ENCODE data around the gene XYLT2.

Gene XYLT2

DNA sequence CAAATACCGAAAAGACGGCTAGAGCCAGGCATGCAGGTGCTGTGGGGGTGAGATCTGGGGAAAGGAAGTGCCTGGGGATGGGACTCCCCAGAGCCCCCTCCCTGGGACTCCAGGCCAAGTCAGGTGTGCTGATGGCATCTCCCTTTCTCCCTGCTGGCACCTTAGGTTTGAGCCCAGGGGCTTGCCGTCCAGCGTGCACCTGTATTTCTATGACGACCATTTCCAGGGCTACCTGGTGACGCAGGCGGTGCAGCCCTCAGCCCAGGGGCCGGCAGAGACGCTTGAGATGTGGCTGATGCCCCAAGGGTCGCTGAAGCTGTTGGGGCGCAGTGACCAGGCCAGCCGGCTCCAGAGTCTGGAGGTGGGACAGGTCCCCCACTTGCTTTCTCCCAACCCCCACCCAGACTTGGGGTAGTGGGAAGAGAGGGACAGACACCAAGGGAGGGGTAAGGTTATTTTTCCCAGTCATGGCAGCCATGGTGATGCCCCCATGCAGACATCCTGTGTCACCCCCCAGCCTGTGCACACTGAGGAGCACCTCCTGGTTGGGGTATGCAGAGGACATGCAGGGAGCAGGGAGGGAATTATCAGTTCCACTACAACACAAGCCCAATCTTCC, 11.1 kb downstream of the XYLT2 start:
- Histone ChIP-seq H3K4me2 (ENCODE audit: low read depth, low read length, poor library complexity, severe bottlenecking) (no peak overlapping the region), H3K79me2 (ENCODE audit: insufficient read depth, low read length) (no peaks in the 10 kb centered on the region), H3K36me3 (ENCODE audit: insufficient read depth, low read length) (peaks cover 43% of the 10 kb centered on the region; the same call in 1 of the 2 replicates), H3K9ac (ENCODE audit: low read depth, low read length, poor library complexity, severe bottlenecking) (no peak overlapping the region), H3K9me3 (ENCODE audit: insufficient read depth, low read depth, low read length) (no peaks in the 10 kb centered on the region), H3K4me1 (ENCODE audit: insufficient read depth, low read length, poor library complexity, severe bottlenecking) (no peaks in the 10 kb centered on the region), H4K20me1 (ENCODE audit: insufficient read depth, low read length, poor library complexity, severe bottlenecking) (no peaks in the 10 kb centered on the region), H3F3A (ENCODE audit: low read depth) (no peaks in the 10 kb centered on the region), H2AFZ (ENCODE audit: low read length) (no peak overlapping the region), H3K27me3 (ENCODE audit: insufficient read depth, low read length, poor library complexity, severe bottlenecking) (no peaks in the 10 kb centered on the region), H3K9me2 (replicated peaks; ENCODE audit: low read depth, low read length) (no peaks in the 10 kb centered on the region), H3K4me3 (ENCODE audit: low read length, poor library complexity, severe bottlenecking) (no peak overlapping the region)
- TF ChIP-seq, protein P1, sequence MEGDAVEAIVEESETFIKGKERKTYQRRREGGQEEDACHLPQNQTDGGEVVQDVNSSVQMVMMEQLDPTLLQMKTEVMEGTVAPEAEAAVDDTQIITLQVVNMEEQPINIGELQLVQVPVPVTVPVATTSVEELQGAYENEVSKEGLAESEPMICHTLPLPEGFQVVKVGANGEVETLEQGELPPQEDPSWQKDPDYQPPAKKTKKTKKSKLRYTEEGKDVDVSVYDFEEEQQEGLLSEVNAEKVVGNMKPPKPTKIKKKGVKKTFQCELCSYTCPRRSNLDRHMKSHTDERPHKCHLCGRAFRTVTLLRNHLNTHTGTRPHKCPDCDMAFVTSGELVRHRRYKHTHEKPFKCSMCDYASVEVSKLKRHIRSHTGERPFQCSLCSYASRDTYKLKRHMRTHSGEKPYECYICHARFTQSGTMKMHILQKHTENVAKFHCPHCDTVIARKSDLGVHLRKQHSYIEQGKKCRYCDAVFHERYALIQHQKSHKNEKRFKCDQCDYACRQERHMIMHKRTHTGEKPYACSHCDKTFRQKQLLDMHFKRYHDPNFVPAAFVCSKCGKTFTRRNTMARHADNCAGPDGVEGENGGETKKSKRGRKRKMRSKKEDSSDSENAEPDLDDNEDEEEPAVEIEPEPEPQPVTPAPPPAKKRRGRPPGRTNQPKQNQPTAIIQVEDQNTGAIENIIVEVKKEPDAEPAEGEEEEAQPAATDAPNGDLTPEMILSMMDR (conservative IDR thresholded peaks at IDR 0.05; ENCODE audit: low read length) = no peak
- TF ChIP-seq EZH2phosphoT487 (IDR thresholded peaks at IDR 0.05; ENCODE audit: borderline replicate concordance) = no peak

DNA sequence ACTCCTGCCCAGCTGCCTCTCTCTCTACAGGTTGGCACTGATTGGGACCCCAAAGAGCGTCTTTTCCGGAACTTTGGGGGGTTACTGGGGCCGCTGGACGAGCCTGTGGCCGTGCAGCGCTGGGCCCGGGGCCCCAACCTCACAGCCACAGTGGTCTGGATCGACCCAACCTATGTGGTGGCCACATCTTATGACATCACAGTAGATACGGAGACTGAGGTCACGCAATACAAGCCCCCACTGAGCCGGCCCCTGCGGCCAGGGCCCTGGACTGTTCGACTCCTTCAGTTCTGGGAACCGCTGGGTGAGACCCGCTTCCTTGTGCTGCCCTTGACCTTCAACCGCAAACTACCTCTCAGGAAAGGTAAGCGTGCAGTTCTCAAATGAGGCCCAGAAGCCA, 12.3 kb downstream of the XYLT2 start:
- Histone ChIP-seq H3K9me2 (replicated peaks; ENCODE audit: low read depth, low read length) (no peaks in the 10 kb centered on the region), H3K9ac (ENCODE audit: low read depth, low read length, poor library complexity, severe bottlenecking) (no peak overlapping the region), H3K27me3 (ENCODE audit: insufficient read depth, low read length, poor library complexity, severe bottlenecking) (no peaks in the 10 kb centered on the region), H3K4me1 (ENCODE audit: insufficient read depth, low read length, poor library complexity, severe bottlenecking) (no peaks in the 10 kb centered on the region), H3K9me3 (ENCODE audit: insufficient read depth, low read depth, low read length) (no peaks in the 10 kb centered on the region), H4K20me1 (ENCODE audit: insufficient read depth, low read length, poor library complexity, severe bottlenecking) (no peaks in the 10 kb centered on the region), H3K4me3 (ENCODE audit: low read length, poor library complexity, severe bottlenecking) (no peak overlapping the region), H3F3A (ENCODE audit: low read depth) (no peaks in the 10 kb centered on the region), H2AFZ (ENCODE audit: low read length) (no peak overlapping the region), H3K79me2 (ENCODE audit: insufficient read depth, low read length) (no peaks in the 10 kb centered on the region), H3K4me2 (ENCODE audit: low read depth, low read length, poor library complexity, severe bottlenecking) (no peak overlapping the region), H3K36me3 (ENCODE audit: insufficient read depth, low read length) (peaks cover 43% of the 10 kb centered on the region; the same call in 1 of the 2 replicates)
- no peak for TF ChIP-seq EZH2phosphoT487 (IDR thresholded peaks at IDR 0.05; ENCODE audit: borderline replicate concordance)
- TF ChIP-seq, protein P1 (conservative IDR thresholded peaks at IDR 0.05; ENCODE audit: low read length) = no peak

DNA sequence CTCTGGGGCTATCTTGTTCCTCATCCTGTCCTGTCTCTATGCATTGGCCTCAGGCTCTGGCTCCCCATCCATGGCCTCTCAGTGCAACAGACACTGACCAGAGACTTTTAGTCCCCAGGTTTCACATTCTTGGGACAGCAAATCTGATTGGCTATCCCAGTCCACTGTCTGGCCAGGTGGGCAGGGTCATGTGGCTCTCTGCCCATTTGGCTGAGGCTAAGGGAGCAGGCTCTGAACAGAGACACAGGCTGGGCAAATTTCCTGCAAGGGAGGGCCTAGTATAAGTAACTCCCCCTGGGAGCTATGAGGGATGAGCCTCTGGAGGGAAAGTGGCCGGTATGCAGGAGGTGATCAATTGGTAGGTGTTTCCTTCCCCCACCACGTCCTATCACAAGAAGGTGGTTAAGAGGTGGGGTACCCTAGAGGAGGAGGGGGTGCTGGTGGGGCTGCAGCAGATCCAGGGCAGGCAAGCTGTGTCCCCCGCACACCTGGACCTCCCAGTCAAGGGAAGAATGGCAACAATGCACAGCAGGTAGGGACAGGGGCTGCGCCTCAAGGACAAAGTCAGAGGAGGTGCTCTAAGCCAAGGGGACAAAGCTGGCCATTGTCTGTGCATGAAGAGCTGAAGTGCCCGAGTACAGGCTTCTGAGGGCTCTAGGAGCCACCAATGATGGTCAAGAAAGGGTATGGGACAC, 13.2 kb downstream of the XYLT2 start:
- Histone ChIP-seq H4K20me1 (ENCODE audit: insufficient read depth, low read length, poor library complexity, severe bottlenecking) (no peaks in the 10 kb centered on the region), H3K79me2 (ENCODE audit: insufficient read depth, low read length) (no peaks in the 10 kb centered on the region), H3K36me3 (ENCODE audit: insufficient read depth, low read length) (peaks cover 43% of the 10 kb centered on the region; the same call in 1 of the 2 replicates), H3K9ac (ENCODE audit: low read depth, low read length, poor library complexity, severe bottlenecking) (no peak overlapping the region), H3K4me3 (ENCODE audit: low read length, poor library complexity, severe bottlenecking) (no peak overlapping the region), H2AFZ (ENCODE audit: low read length) (no peak overlapping the region), H3K4me2 (ENCODE audit: low read depth, low read length, poor library complexity, severe bottlenecking) (no peak overlapping the region), H3F3A (ENCODE audit: low read depth) (no peaks in the 10 kb centered on the region), H3K9me2 (replicated peaks; ENCODE audit: low read depth, low read length) (no peaks in the 10 kb centered on the region), H3K9me3 (ENCODE audit: insufficient read depth, low read depth, low read length) (no peaks in the 10 kb centered on the region), H3K4me1 (ENCODE audit: insufficient read depth, low read length, poor library complexity, severe bottlenecking) (no peaks in the 10 kb centered on the region), H3K27me3 (ENCODE audit: insufficient read depth, low read length, poor library complexity, severe bottlenecking) (no peaks in the 10 kb centered on the region)
- TF ChIP-seq, protein P1 (conservative IDR thresholded peaks at IDR 0.05; ENCODE audit: low read length) = no peak
- no peak for TF ChIP-seq EZH2phosphoT487 (IDR thresholded peaks at IDR 0.05; ENCODE audit: borderline replicate concordance)

Data from Loucy (cell line).